Activated B cell treated with CpG ODN at 0.5 μM for 24 hours (primary cell): ENCODE measurements around the gene PCBP1. TPM values are rescaled to one million over a fixed set of nuclear protein-coding genes. Genes with fewer than 3 reads are reported as not detected.
"Not testable (repeated sequence)": the region's sequence is repeated elsewhere in the genome, so short reads cannot be mapped to it uniquely, and the experiment has no call there.

Source experiments
- ATAC-seq: fragments of 200-7000 bp; cut with Tn5 transposase; one replicate; pipeline ENCODE4 v1.10.0; 2021; ENCODE audit warnings: low read depth, mild to moderate bottlenecking, moderate library complexity
- CTCF ChIA-PET: fragments of 350-600 bp; sonication (Branson Sonifier 250); formaldehyde crosslinking; loops from one replicate; lab custom pipeline; 2021; ENCODE audit warnings: antibody characterized with exemption; lab: Charles Lee
- POLR2A ChIA-PET: fragments of 350-600 bp; sonication (Branson Sonifier 250); formaldehyde crosslinking; loops from one replicate; lab custom pipeline; 2021; ENCODE audit warnings: antibody characterized with exemption; lab: Charles Lee
- DNase-seq: peaks from one replicate; pipeline ENCODE4 v3.0.0; 2022
- H3K27ac Mint-ChIP-seq: one replicate; pipeline ENCODE4 v1.8.0; 2020; ENCODE audit warnings: mixed read lengths
- H3K27me3 Mint-ChIP-seq: one replicate; pipeline ENCODE4 v1.8.0; 2021; ENCODE audit warnings: mixed read lengths
- H3K36me3 Mint-ChIP-seq: one replicate; pipeline ENCODE4 v1.8.0; 2021; ENCODE audit warnings: low read depth, mixed read lengths
- H3K4me1 Mint-ChIP-seq: one replicate; pipeline ENCODE4 v1.8.0; 2021; ENCODE audit warnings: mixed read lengths
- H3K4me3 Mint-ChIP-seq: one replicate; pipeline ENCODE4 v1.8.0; 2020; ENCODE audit warnings: mild to moderate bottlenecking, mixed read lengths
- H3K9me3 Mint-ChIP-seq: one replicate; pipeline ENCODE4 v1.8.0; 2020; ENCODE audit warnings: mixed read lengths
- CTCF ChIP-seq: fragments of 200-600 bp; IDR thresholded peaks from one replicate; pipeline ENCODE4 v1.8.0; 2022; ENCODE audit warnings: antibody characterized with exemption, mild to moderate bottlenecking
- intact Hi-C: fragments of 100-400 bp; cut with micrococcal nuclease; formaldehyde crosslinking; loops from one replicate; pipeline ENCODE4 v1.15.1; 2024
- total RNA-seq: library from RNA; stranded (reverse); gene quantifications from 2 replicates; pipeline ENCODE4 v1.2.3, GENCODE V29; 2022

Gene PCBP1
- total RNA-seq, 1 donor from 2014 or later: 370 TPM

- DNase-seq (no peak), ATAC-seq (no peak)
- no peak overlapping the region for H3K27ac Mint-ChIP-seq
- no peak for TF ChIP-seq CTCF
- H3K4me3 Mint-ChIP-seq: no peak overlapping the region
- H3K36me3 Mint-ChIP-seq: peaks cover 67% of the 10 kb centered on the region
- CTCF ChIA-PET: no interaction called here
- H3K9me3 Mint-ChIP-seq: no peaks in the 10 kb centered on the region
- no peaks in the 10 kb centered on the region for H3K4me1 Mint-ChIP-seq
- no peaks in the 10 kb centered on the region for H3K27me3 Mint-ChIP-seq
- intact Hi-C loops: no loop called here
- POLR2A ChIA-PET: no interaction called here
Measured at GRCh38 chr2:70049255-70049654, 38.0 kb upstream of the PCBP1 start.

GRCh38 chr2:70050631-70051425 is 36.4 kb upstream of the PCBP1 start:
- DNase-seq (no peak), ATAC-seq (no peak)
- intact Hi-C loops: no loop called here
- Mint-ChIP-seq H3K4me1 (no peaks in the 10 kb centered on the region), H3K4me3 (no peak overlapping the region), H3K27ac (no peak overlapping the region), H3K36me3 (peaks cover 75% of the 10 kb centered on the region), H3K27me3 (no peaks in the 10 kb centered on the region), H3K9me3 (peaks cover 3% of the 10 kb centered on the region)
- POLR2A ChIA-PET: no interaction called here
- no peak for TF ChIP-seq CTCF
- CTCF ChIA-PET: no interaction called here

GRCh38 chr2:70055259-70055658 is 32.0 kb upstream of the PCBP1 start:
- H3K27ac Mint-ChIP-seq, ATAC-seq, DNase-seq, H3K9me3 Mint-ChIP-seq, H3K4me3 Mint-ChIP-seq, H3K4me1 Mint-ChIP-seq, POLR2A ChIA-PET, CTCF ChIA-PET, H3K27me3 Mint-ChIP-seq, intact Hi-C loops: not testable (repeated sequence)
- peaks cover 51% of the 10 kb centered on the region for H3K36me3 Mint-ChIP-seq

- ChIA-PET CTCF (no interaction called here), POLR2A (interaction anchor here (0.7 kb wide), 1 partner anchor 80 kb away, joined by 7 read pairs; no protein-coding TSS in a partner anchor)
- ATAC-seq (no peak), DNase-seq (no peak)
- peaks cover 46% of the 10 kb centered on the region for H3K36me3 Mint-ChIP-seq
- intact Hi-C loops: no loop called here
- H3K9me3 Mint-ChIP-seq: no peaks in the 10 kb centered on the region
- no peaks in the 10 kb centered on the region for H3K4me1 Mint-ChIP-seq
- no peaks in the 10 kb centered on the region for H3K27me3 Mint-ChIP-seq
- no peak overlapping the region for H3K27ac Mint-ChIP-seq
- no peak for TF ChIP-seq CTCF
- H3K4me3 Mint-ChIP-seq: no peak overlapping the region
Measured at GRCh38 chr2:70061317-70061716, 26.0 kb upstream of the PCBP1 start.

GRCh38 chr2:70062270-70062669 is 25.0 kb upstream of the PCBP1 start:
- Mint-ChIP-seq H3K9me3 (no peaks in the 10 kb centered on the region), H3K27ac (no peak overlapping the region), H3K4me3 (no peak overlapping the region), H3K36me3 (peaks cover 52% of the 10 kb centered on the region), H3K27me3 (no peaks in the 10 kb centered on the region), H3K4me1 (no peaks in the 10 kb centered on the region)
- ChIA-PET POLR2A (interaction anchor here (0.6 to 0.8 kb wide), 3 partner anchors 10 to 185 kb away, joined by 3 read pairs; no protein-coding TSS in a partner anchor), CTCF (interaction anchor here (0.7 to 0.8 kb wide), 2 partner anchors 8 to 338 kb away, joined by 3 read pairs; no protein-coding TSS in a partner anchor)
- no peak for TF ChIP-seq CTCF
- ATAC-seq (no peak), DNase-seq (no peak)
- intact Hi-C loops: no loop called here
